Measurements from ENCODE around the gene N4BP2L2. TPM values are rescaled to one million over a fixed set of nuclear protein-coding genes. Genes with fewer than 3 reads are reported as not detected.

The N4BP2L2 gene
- polyA plus RNA-seq, 1 donor (not counting 4 experiments of a cell fraction or from before 2014, with no cell fraction given): 75.4 TPM

GRCh38 chr13:32415019-32415418, 123.6 kb downstream of the N4BP2L2 start:
- no peaks in the 10 kb centered on the region for H3K4me1 ChIP-seq (ENCODE audit: control insufficient read depth, extremely low read depth, insufficient read depth, low read length)
- no peak overlapping the region for H3K9ac ChIP-seq (ENCODE audit: control insufficient read depth, extremely low read depth, insufficient read depth, low read length)
- H3K9me1 ChIP-seq (ENCODE audit: control insufficient read depth, extremely low read depth, insufficient read depth, low read length): no peaks in the 10 kb centered on the region
- H3K9me3 ChIP-seq (ENCODE audit: control insufficient read depth, low read depth, low read length): peaks cover 2% of the 10 kb centered on the region
- TF ChIP-seq CTCF (optimal IDR thresholded peaks at IDR 0.05 in 1 of 3, IDR thresholded peaks at IDR 0.05 in 1 of 3, conservative IDR thresholded peaks at IDR 0.05 in 1 of 3; ENCODE audit: extremely low read depth in 1 of 3, insufficient read depth in 2 of 3, low read length in 3 of 3) (peak; percentile 53 to 79 (median 55)), EZH2 (IDR thresholded peaks at IDR 0.05; ENCODE audit: low read length) (no peak)
- H3K27ac ChIP-seq (ENCODE audit: control insufficient read depth, insufficient read depth, low read length): no peak overlapping the region
- no peak overlapping the region for H3K4me2 ChIP-seq (ENCODE audit: control insufficient read depth, extremely low read depth, insufficient read depth, low read depth, low read length)
- no peaks in the 10 kb centered on the region for H4K20me1 ChIP-seq (ENCODE audit: control insufficient read depth, extremely low read depth, insufficient read depth, low read length)
- no peak overlapping the region for H2AFZ ChIP-seq (ENCODE audit: control insufficient read depth, low read length)
- no peak for FAIRE-seq
- no peaks in the 10 kb centered on the region for H3K79me2 ChIP-seq (ENCODE audit: control insufficient read depth, insufficient read depth, low read length)
- no peak for DNase-seq (ENCODE audit: low read depth, low spot score)
- H3K36me3 ChIP-seq (ENCODE audit: control insufficient read depth in 2 of 2, extremely low read depth in 1 of 2, insufficient read depth in 2 of 2, low read length in 2 of 2): no peaks in the 10 kb centered on the region
- no peak overlapping the region for H3K4me3 ChIP-seq (ENCODE audit: control insufficient read depth in 2 of 3, extremely low read depth in 1 of 3, insufficient read depth in 2 of 3, low read depth in 1 of 3, low read length in 3 of 3)
- H3K27me3 ChIP-seq (ENCODE audit: control insufficient read depth, extremely low read depth, insufficient read depth, low read length): no peaks in the 10 kb centered on the region
- dilution Hi-C loops (cut with MboI; ENCODE audit: extremely low pct_ligation_motif_present, low sequenced_read_pairs): no loop called here

- no peaks in the 10 kb centered on the region for H3K9me1 ChIP-seq (ENCODE audit: control insufficient read depth, extremely low read depth, insufficient read depth, low read length)
- H3K36me3 ChIP-seq (ENCODE audit: control insufficient read depth in 2 of 2, extremely low read depth in 1 of 2, insufficient read depth in 2 of 2, low read length in 2 of 2): no peaks in the 10 kb centered on the region
- TF ChIP-seq CTCF (optimal IDR thresholded peaks at IDR 0.05 in 1 of 3, IDR thresholded peaks at IDR 0.05 in 1 of 3, conservative IDR thresholded peaks at IDR 0.05 in 1 of 3; ENCODE audit: extremely low read depth in 1 of 3, insufficient read depth in 2 of 3, low read length in 3 of 3) (no peak), EZH2 (IDR thresholded peaks at IDR 0.05; ENCODE audit: low read length) (no peak)
- no peaks in the 10 kb centered on the region for H3K9me3 ChIP-seq (ENCODE audit: control insufficient read depth, low read depth, low read length)
- H3K4me3 ChIP-seq (ENCODE audit: control insufficient read depth in 2 of 3, extremely low read depth in 1 of 3, insufficient read depth in 2 of 3, low read depth in 1 of 3, low read length in 3 of 3): no peak overlapping the region
- H3K4me1 ChIP-seq (ENCODE audit: control insufficient read depth, extremely low read depth, insufficient read depth, low read length): no peaks in the 10 kb centered on the region
- H3K79me2 ChIP-seq (ENCODE audit: control insufficient read depth, insufficient read depth, low read length): no peaks in the 10 kb centered on the region
- H3K9ac ChIP-seq (ENCODE audit: control insufficient read depth, extremely low read depth, insufficient read depth, low read length): no peak overlapping the region
- H3K4me2 ChIP-seq (ENCODE audit: control insufficient read depth, extremely low read depth, insufficient read depth, low read depth, low read length): no peak overlapping the region
- no peaks in the 10 kb centered on the region for H4K20me1 ChIP-seq (ENCODE audit: control insufficient read depth, extremely low read depth, insufficient read depth, low read length)
- DNase-seq (ENCODE audit: low read depth, low spot score): no peak
- no peak for FAIRE-seq
- no peaks in the 10 kb centered on the region for H3K27me3 ChIP-seq (ENCODE audit: control insufficient read depth, extremely low read depth, insufficient read depth, low read length)
- H2AFZ ChIP-seq (ENCODE audit: control insufficient read depth, low read length): no peak overlapping the region
- no peak overlapping the region for H3K27ac ChIP-seq (ENCODE audit: control insufficient read depth, insufficient read depth, low read length)
- dilution Hi-C loops (cut with MboI; ENCODE audit: extremely low pct_ligation_motif_present, low sequenced_read_pairs): no loop called here
Observed at GRCh38 chr13:32414580-32414979, 124.0 kb downstream of the N4BP2L2 start.

Measured in keratinocyte (primary cell).